T-helper 1 cell treated with Interleukin-12 subunit alpha and Interleukin-12 subunit beta and Interleukin-4 antibody, amounts not matched to agents 30 μg/mL and 1 μg/mL, for 36 hours (primary cell): Measurements from ENCODE around the gene TOR1AIP1.
A peak's percentile ranks its signal among the peaks of the same experiment; 100 is the strongest.

ENCODE experiments used
- H3K27ac Mint-ChIP-seq: one replicate; pipeline ENCODE4 v1.8.0; 2021; ENCODE audit warnings: mild to moderate bottlenecking, mixed read lengths
- H3K27me3 Mint-ChIP-seq: one replicate; pipeline ENCODE4 v1.8.0; 2021; ENCODE audit warnings: low read depth, mixed read lengths
- H3K36me3 Mint-ChIP-seq: one replicate; pipeline ENCODE4 v1.8.0; 2021; ENCODE audit warnings: low read depth, mixed read lengths
- H3K4me1 Mint-ChIP-seq: one replicate; pipeline ENCODE4 v1.8.0; 2021; ENCODE audit warnings: low read depth, mixed read lengths
- H3K4me3 Mint-ChIP-seq: one replicate; pipeline ENCODE4 v1.8.0; 2021; ENCODE audit warnings: mild to moderate bottlenecking, moderate library complexity, mixed read lengths
- H3K9me3 Mint-ChIP-seq: one replicate; pipeline ENCODE4 v1.8.0; 2021; ENCODE audit warnings: mixed read lengths

TOR1AIP1 gene

DNA sequence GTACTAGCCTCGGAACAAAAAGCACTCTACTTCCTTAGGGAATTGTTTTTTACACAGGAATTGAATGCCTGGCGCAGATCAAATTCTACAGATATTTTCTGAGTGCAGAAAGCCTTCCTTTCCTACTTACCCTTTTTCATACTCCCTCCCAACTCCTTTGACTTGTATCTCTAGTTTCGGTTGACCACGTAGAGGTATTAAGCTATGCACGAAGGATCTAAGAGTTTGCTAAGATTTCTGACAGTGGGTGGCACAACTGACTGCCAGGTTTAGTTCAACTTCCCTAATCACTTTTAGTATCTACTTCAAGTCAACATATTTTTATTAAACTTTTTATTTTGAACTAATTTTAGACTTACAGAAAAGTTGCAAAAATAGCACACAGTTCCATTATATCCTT, 9.5 kb upstream of the TOR1AIP1 start:
- peaks cover 20% of the 10 kb centered on the region for H3K36me3 Mint-ChIP-seq
- peaks cover 18% of the 10 kb centered on the region for H3K4me1 Mint-ChIP-seq
- no peak overlapping the region for H3K4me3 Mint-ChIP-seq
- H3K9me3 Mint-ChIP-seq = no peaks in the 10 kb centered on the region
- H3K27me3 Mint-ChIP-seq = no peaks in the 10 kb centered on the region
- no peak overlapping the region for H3K27ac Mint-ChIP-seq

GRCh38 chr1:179873438-179873851, 8.6 kb upstream of the TOR1AIP1 start:
- H3K27me3 Mint-ChIP-seq = no peaks in the 10 kb centered on the region
- H3K9me3 Mint-ChIP-seq = no peaks in the 10 kb centered on the region
- peaks cover 19% of the 10 kb centered on the region for H3K36me3 Mint-ChIP-seq
- H3K27ac Mint-ChIP-seq = no peak overlapping the region
- H3K4me1 Mint-ChIP-seq = peaks cover 25% of the 10 kb centered on the region
- no peak overlapping the region for H3K4me3 Mint-ChIP-seq

DNA sequence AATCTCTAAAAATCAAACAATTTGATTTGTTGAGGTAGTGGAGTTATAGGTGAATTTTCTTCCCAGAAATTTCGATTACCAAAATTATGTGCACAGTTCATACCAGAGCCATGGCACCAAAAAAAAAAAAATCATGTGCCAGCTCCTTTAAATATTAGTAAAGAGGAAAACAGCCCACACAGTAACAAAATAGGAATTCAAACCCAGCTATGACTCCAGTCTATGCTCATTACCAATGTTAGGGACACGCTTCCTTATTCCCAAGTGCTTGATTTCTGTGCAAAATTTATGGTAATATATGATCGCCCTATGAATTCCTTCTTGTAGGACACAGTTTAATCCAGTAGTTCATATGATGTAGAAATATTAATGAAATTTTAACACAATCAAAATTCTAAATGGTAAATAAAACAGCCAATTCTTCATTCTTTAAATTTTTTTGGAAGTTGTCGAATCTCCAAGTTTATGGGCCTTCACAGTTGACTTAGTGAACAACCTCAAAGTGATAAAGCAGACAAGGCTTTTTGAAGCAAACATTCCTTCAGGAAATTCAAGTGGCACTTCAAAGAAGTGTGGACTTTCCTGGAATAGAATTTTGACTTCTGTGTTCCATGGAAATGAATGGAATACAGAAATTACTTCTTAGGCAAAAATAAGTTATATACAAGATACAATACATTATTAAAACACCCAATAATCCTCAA, 6.3 kb upstream of the TOR1AIP1 start:
- Mint-ChIP-seq H3K27ac (no peak overlapping the region), H3K9me3 (no peaks in the 10 kb centered on the region), H3K4me3 (no peak overlapping the region), H3K4me1 (peaks cover 36% of the 10 kb centered on the region), H3K36me3 (peaks cover 19% of the 10 kb centered on the region), H3K27me3 (no peaks in the 10 kb centered on the region)

- Mint-ChIP-seq H3K4me3 (peak overlapping the region; percentile 72), H3K9me3 (no peaks in the 10 kb centered on the region), H3K36me3 (peaks cover 19% of the 10 kb centered on the region), H3K27ac (peak overlapping the region; percentile 46), H3K4me1 (peaks cover 37% of the 10 kb centered on the region), H3K27me3 (no peaks in the 10 kb centered on the region)
Measured at GRCh38 chr1:179876300-179876715, 5.8 kb upstream of the TOR1AIP1 start.

GRCh38 chr1:179877586-179878265, 4.4 kb upstream of the TOR1AIP1 start, which contains the start of gene TOR1AIP2:
TSS of gene TOR1AIP2 (minus strand) at chr1:179877803. CDS start at chr1:179852665, 25,138 bp downstream.
- Mint-ChIP-seq H3K4me1 (peaks cover 34% of the 10 kb centered on the region), H3K27me3 (no peaks in the 10 kb centered on the region), H3K4me3 (peak within 1 kb of the TSS; percentile 90), H3K27ac (peak within 1 kb of the TSS; percentile 89), H3K36me3 (peaks cover 16% of the 10 kb centered on the region), H3K9me3 (no peaks in the 10 kb centered on the region)

- Mint-ChIP-seq H3K9me3 (no peaks in the 10 kb centered on the region), H3K36me3 (peaks cover 19% of the 10 kb centered on the region), H3K27ac (peak overlapping the region; percentile 28), H3K4me1 (peaks cover 37% of the 10 kb centered on the region), H3K27me3 (no peaks in the 10 kb centered on the region), H3K4me3 (no peak overlapping the region)
Measured at GRCh38 chr1:179879797-179880196, 2.3 kb upstream of the TOR1AIP1 start.

GRCh38 chr1:179881642-179882252, 338 bp upstream of the TOR1AIP1 start:
- peak overlapping the region; percentile 92 for H3K4me3 Mint-ChIP-seq
- H3K36me3 Mint-ChIP-seq = peaks cover 14% of the 10 kb centered on the region
- no peaks in the 10 kb centered on the region for H3K27me3 Mint-ChIP-seq
- H3K27ac Mint-ChIP-seq = peak overlapping the region; percentile 99
- H3K4me1 Mint-ChIP-seq = peaks cover 38% of the 10 kb centered on the region
- H3K9me3 Mint-ChIP-seq = no peaks in the 10 kb centered on the region

DNA sequence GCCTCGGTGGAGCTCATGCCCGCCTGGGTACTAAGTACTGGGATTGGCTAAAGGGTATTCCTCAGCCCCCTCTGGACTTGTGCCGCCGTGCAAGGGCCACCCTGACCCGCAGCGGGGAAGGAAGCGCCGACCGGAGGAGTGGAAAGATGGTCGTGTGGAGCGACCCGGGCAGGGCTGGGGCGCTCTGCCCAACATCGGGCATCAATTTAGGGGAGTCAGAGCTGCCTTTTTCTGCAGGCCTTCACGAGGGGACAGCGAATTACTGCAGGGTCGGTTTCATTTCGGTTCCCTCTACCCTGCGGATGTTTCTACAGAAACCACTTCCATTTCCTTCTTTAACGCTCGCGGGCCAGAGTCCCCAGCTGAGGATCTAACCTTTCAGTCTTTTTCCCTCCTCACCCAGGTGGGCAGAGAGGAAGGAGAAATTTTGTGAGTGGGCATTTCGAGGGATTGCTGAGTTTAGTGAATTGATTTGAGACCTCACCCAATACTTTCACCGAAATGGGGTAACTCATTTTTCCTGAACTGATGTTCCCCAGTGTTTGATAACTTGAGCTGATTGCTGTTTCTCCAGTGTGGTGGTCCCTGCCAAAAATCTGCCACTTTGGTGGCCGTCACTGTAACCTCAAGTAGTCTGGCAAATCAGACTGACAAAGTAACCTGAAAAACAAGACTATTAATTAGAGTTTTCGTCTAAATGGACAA, 1.1 kb downstream of the TOR1AIP1 start:
- Mint-ChIP-seq H3K27me3 (no peaks in the 10 kb centered on the region), H3K27ac (peak overlapping the region; percentile 99), H3K36me3 (peaks cover 17% of the 10 kb centered on the region), H3K4me3 (peak overlapping the region; percentile 92), H3K4me1 (peaks cover 37% of the 10 kb centered on the region), H3K9me3 (no peaks in the 10 kb centered on the region)

- no peaks in the 10 kb centered on the region for H3K27me3 Mint-ChIP-seq
- H3K27ac Mint-ChIP-seq = peak overlapping the region; percentile 99
- H3K4me3 Mint-ChIP-seq = peak overlapping the region; percentile 92
- peaks cover 34% of the 10 kb centered on the region for H3K4me1 Mint-ChIP-seq
- H3K9me3 Mint-ChIP-seq = no peaks in the 10 kb centered on the region
- peaks cover 17% of the 10 kb centered on the region for H3K36me3 Mint-ChIP-seq
Measured at GRCh38 chr1:179883745-179884138, 1.7 kb downstream of the TOR1AIP1 start.

DNA sequence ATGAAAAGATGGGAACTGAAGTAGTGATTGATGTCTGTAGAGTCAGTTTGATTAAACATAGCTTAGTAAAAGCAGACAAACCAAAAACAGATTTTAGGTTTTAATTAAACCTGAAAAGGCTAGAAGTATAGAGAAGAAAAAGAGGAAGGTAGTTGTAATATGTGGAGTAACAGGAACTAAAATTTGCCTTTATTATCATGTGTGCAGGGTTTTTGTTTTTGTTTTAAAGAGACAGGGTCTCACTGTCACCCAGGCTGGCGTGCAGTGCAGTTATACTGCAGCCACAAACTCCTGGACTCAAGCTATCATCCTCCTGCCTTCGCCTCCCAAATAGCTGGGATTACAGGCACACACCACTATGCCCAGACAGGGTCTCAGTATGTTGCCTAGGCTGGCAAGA, 6.0 kb downstream of the TOR1AIP1 start:
- Mint-ChIP-seq H3K27me3 (no peaks in the 10 kb centered on the region), H3K36me3 (peaks cover 22% of the 10 kb centered on the region), H3K9me3 (no peaks in the 10 kb centered on the region), H3K4me1 (peaks cover 22% of the 10 kb centered on the region), H3K27ac (no peak overlapping the region), H3K4me3 (no peak overlapping the region)

- Mint-ChIP-seq H3K9me3 (no peaks in the 10 kb centered on the region), H3K36me3 (peaks cover 16% of the 10 kb centered on the region), H3K4me1 (peaks cover 16% of the 10 kb centered on the region), H3K27me3 (no peaks in the 10 kb centered on the region), H3K4me3 (no peak overlapping the region), H3K27ac (no peak overlapping the region)
Measured at GRCh38 chr1:179889589-179889988, 7.5 kb downstream of the TOR1AIP1 start.

DNA sequence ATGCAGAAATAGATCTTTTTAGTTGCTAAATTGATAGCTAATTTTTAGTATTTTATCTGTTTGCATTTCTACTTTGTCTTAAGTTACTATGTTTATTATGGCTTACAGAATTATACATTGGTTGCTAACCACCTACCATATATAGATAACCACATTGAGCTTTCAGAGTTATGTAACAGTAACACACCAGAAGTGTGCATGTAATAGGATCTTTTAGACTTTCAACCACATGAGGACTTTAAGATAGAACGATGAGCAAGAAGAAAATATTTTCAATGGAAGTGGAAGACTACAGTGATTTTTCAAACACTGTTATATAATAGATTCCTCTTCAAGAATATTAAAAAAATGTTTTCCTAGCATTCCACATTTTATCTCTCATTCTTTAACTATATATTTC, 28.8 kb downstream of the TOR1AIP1 start:
- peaks cover 3% of the 10 kb centered on the region for H3K4me1 Mint-ChIP-seq
- peaks cover 23% of the 10 kb centered on the region for H3K36me3 Mint-ChIP-seq
- no peak overlapping the region for H3K4me3 Mint-ChIP-seq
- H3K9me3 Mint-ChIP-seq = no peaks in the 10 kb centered on the region
- no peak overlapping the region for H3K27ac Mint-ChIP-seq
- no peaks in the 10 kb centered on the region for H3K27me3 Mint-ChIP-seq

- no peak overlapping the region for H3K27ac Mint-ChIP-seq
- H3K36me3 Mint-ChIP-seq = peaks cover 20% of the 10 kb centered on the region
- no peak overlapping the region for H3K4me3 Mint-ChIP-seq
- H3K9me3 Mint-ChIP-seq = no peaks in the 10 kb centered on the region
- H3K4me1 Mint-ChIP-seq = peaks cover 3% of the 10 kb centered on the region
- no peaks in the 10 kb centered on the region for H3K27me3 Mint-ChIP-seq
Measured at GRCh38 chr1:179911812-179912211, 29.7 kb downstream of the TOR1AIP1 start.

DNA sequence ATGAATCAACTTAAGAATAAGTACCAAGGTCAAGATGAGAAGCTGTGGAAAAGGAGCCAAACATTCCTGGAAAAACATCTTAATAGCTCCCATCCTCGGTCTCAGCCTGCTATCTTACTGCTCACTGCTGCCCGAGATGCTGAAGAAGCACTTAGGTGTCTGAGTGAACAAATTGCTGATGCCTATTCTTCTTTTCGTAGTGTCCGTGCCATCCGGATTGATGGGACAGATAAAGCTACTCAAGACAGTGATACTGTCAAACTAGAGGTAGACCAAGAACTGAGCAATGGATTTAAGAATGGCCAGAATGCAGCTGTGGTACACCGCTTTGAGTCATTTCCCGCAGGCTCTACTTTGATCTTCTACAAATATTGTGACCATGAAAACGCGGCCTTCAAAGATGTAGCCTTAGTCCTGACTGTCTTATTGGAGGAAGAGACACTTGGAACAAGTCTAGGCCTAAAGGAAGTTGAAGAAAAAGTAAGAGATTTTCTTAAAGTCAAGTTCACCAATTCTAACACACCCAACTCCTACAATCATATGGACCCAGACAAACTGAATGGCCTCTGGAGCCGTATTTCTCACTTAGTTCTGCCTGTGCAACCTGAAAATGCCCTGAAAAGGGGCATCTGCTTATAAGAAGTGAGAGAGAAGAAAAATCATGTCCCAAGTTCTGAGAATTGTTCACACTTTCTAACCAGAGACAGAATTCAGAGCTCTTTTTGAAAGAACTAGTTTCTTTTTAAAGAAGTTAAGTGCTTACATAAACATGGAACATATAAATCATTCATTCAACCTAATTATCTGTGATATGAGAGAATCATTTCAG, 35.7 kb downstream of the TOR1AIP1 start:
- H3K4me1 Mint-ChIP-seq = peaks cover 6% of the 10 kb centered on the region
- H3K4me3 Mint-ChIP-seq = no peak overlapping the region
- H3K27ac Mint-ChIP-seq = no peak overlapping the region
- H3K27me3 Mint-ChIP-seq = no peaks in the 10 kb centered on the region
- H3K36me3 Mint-ChIP-seq = peaks cover 45% of the 10 kb centered on the region
- no peaks in the 10 kb centered on the region for H3K9me3 Mint-ChIP-seq
